GM20000 (cell line): ENCODE measurements around the gene PTPN1.

ENCODE experiments used
- DNase-seq: peaks from one replicate; pipeline ENCODE4 v3.0.0; 2012; ENCODE audit warnings: low spot score
- TF ChIP-seq, protein P1 (sequence below): IDR thresholded peaks from 2 replicates; pipeline ENCODE4 v1.5.1; 2012; ENCODE audit warnings: mild to moderate bottlenecking, control low read depth; ENCODE audit errors: extremely low read depth, missing control alignments

PTPN1 gene

DNA sequence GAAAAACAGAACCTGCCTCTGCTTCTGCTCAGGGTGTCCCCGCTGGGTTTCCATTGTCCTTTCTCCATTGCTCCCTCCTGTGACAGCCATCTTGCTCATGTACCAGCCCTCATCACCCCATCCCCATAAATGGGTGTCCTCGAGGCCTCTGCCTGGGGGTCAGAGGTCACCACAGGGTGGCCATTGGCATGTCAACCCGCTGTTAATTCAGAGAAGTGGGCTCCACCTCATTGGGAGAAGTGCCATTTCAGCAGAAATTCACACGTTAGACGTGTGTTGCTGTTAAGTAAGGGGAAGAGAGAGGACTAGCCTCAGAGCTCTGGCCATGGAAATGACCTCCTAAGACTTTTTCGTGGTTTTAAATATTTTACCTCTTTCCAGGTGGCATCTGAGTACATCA is 71.9 kb downstream of the PTPN1 start:
- DNase-seq: no peak
- TF ChIP-seq, protein P1, sequence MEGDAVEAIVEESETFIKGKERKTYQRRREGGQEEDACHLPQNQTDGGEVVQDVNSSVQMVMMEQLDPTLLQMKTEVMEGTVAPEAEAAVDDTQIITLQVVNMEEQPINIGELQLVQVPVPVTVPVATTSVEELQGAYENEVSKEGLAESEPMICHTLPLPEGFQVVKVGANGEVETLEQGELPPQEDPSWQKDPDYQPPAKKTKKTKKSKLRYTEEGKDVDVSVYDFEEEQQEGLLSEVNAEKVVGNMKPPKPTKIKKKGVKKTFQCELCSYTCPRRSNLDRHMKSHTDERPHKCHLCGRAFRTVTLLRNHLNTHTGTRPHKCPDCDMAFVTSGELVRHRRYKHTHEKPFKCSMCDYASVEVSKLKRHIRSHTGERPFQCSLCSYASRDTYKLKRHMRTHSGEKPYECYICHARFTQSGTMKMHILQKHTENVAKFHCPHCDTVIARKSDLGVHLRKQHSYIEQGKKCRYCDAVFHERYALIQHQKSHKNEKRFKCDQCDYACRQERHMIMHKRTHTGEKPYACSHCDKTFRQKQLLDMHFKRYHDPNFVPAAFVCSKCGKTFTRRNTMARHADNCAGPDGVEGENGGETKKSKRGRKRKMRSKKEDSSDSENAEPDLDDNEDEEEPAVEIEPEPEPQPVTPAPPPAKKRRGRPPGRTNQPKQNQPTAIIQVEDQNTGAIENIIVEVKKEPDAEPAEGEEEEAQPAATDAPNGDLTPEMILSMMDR: no peak

DNA sequence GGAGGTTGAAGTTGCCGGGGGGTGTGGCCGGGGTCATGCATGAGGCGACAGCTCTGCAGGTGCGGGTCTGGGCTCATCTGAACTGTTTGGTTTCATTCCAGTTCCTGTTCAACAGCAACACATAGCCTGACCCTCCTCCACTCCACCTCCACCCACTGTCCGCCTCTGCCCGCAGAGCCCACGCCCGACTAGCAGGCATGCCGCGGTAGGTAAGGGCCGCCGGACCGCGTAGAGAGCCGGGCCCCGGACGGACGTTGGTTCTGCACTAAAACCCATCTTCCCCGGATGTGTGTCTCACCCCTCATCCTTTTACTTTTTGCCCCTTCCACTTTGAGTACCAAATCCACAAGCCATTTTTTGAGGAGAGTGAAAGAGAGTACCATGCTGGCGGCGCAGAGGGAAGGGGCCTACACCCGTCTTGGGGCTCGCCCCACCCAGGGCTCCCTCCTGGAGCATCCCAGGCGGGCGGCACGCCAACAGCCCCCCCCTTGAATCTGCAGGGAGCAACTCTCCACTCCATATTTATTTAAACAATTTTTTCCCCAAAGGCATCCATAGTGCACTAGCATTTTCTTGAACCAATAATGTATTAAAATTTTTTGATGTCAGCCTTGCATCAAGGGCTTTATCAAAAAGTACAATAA is 72.5 kb downstream of the PTPN1 start:
- TF ChIP-seq, protein P1: no peak
- no peak for DNase-seq

DNA sequence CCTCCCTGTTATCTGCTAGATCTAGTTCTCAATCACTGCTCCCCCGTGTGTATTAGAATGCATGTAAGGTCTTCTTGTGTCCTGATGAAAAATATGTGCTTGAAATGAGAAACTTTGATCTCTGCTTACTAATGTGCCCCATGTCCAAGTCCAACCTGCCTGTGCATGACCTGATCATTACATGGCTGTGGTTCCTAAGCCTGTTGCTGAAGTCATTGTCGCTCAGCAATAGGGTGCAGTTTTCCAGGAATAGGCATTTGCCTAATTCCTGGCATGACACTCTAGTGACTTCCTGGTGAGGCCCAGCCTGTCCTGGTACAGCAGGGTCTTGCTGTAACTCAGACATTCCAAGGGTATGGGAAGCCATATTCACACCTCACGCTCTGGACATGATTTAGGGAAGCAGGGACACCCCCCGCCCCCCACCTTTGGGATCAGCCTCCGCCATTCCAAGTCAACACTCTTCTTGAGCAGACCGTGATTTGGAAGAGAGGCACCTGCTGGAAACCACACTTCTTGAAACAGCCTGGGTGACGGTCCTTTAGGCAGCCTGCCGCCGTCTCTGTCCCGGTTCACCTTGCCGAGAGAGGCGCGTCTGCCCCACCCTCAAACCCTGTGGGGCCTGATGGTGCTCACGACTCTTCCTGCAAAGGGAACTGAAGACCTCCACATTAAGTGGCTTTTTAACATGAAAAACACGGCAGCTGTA is 73.4 kb downstream of the PTPN1 start:
- no peak for DNase-seq
- TF ChIP-seq, protein P1: no peak

DNA sequence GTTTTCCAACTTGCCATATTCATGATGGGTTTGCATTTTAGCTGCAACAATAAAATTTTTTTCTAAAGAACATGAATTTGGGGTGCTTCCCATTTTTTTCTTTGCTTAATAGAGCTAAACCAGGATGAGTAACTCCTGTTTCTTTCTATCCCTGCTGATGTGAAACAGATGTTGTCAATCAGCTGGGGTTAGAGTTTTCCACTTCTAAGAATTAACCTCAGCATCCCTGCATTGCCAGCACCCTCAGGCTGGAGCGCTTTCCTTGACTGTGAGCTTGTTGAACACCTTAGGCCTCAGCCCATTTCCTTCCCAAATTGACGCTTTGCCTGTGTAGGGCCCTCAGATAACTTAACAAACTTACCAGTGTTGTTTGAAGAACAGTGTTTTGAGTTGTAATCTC is 74.5 kb downstream of the PTPN1 start:
- no peak for DNase-seq
- TF ChIP-seq, protein P1: no peak

DNA sequence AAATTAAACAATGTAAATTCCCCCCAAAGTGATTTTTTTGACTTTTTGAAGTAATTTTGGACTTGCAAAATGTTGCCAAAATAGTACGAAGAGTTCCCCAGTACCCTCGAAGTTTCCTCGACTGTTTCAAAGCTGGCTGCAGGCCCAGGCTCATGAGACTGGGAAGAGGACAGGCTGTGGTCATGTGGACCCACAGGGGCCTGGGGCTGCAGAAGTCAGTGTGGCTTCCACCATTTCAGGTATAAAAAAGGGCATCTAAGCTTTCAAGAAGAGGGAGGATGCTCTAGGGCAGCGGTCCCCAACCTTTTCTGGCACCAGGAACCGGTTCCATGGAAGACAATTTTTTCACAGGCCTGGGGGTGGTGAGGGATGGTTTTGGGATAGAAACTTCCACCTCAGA is 75.0 kb downstream of the PTPN1 start:
- TF ChIP-seq, protein P1: no peak
- DNase-seq: no peak

DNA sequence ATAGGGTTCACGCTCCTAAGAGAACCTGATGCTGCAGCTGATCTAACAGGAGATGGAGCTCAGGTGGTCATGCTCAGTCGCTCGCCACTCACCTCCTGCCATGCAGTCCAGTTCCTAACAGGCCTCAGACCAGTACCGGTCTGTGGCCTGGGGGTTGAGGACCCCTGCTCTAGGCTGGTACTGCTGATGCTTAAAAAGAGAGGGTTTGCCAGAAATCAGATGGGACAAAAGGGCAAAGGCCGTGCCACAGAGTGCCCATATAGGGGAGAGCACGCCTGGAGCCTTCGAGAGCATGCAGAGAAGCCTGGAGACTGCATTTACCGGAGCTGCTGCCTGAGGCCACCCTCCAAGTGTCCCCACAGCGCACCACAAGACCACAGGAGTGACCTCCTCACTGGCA is 75.5 kb downstream of the PTPN1 start:
- TF ChIP-seq, protein P1: no peak
- DNase-seq: no peak

DNA sequence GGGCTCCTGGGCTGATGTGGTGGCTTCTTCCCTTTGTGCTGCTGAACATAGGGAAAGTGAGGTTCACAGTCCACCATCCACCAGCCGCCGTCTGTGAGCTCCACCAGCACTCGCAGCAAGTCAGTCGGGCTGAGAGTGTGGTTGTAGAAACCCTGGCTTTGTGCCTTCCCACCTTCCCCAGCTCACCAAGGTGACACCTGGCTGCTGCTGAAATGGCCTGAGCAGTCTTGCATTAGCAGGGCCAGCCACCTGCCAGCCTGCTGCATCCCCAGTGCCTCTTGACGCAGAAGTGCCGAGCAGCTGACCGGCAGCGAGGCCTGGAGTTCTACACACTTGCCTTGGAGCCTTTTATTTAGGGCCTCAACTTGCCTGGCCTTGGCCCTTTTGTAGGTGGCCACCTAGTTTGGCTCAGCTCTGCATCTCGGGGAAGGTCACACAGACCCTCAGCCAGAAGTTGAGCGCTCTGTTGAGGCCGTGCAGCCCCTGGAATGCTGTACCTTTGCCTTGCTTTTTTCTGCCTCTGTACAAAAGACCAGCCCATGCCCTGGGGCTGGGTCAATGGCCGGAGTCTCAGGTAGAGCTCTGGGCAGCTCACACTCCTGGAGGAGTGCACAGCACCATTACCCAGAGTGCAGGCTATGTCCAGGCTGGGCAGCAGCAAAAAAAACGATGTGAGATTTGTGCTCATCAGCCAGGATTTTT is 76.5 kb downstream of the PTPN1 start:
- DNase-seq: no peak
- TF ChIP-seq, protein P1: no peak
